ENCODE data around the gene DTNB. TPM values are rescaled to one million over a fixed set of nuclear protein-coding genes. Genes with fewer than 3 reads are reported as not detected.
A peak's percentile ranks its signal among the peaks of the same experiment; 100 is the strongest.
"Not testable (repeated sequence)": the region's sequence is repeated elsewhere in the genome, so short reads cannot be mapped to it uniquely, and the experiment has no call there.

DTNB gene
- polyA plus RNA-seq, 1 experiment = 12.5 TPM

DNA sequence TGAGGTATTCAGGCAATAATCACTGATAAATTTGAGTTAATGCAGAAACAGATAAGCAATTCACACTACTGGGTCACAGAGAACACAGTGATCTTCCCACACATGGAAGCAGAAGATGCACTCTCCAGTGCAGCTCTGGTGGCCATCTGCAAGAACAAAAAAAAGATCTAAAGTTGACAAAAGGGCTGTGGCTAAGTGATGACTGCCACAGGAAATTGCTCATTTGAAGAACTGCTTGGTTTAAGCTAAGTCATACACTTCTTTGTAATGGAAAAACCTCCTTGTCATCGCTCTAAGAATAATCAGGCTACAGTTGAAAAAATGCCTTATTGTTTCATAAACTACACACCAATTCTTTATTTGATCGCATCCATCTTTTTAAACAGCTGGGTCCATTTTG lies 115.1 kb downstream of the DTNB start:
- no peak overlapping the region for H3K4me3 ChIP-seq (ENCODE audit: low read depth, low read length)
- H3K27me3 ChIP-seq (ENCODE audit: control insufficient read depth, insufficient read depth, low read length) = no peaks in the 10 kb centered on the region
- ChIA-PET CTCF (interaction anchor here (1.1 to 3.2 kb wide), 2 partner anchors 9 to 196 kb away, joined by 3 to 10 read pairs; no protein-coding TSS in a partner anchor), POLR2A (interaction anchor here (0.5 kb wide), 1 partner anchor 729 kb away, joined by 8 read pairs; no protein-coding TSS in a partner anchor)
- TF ChIP-seq, protein P1, sequence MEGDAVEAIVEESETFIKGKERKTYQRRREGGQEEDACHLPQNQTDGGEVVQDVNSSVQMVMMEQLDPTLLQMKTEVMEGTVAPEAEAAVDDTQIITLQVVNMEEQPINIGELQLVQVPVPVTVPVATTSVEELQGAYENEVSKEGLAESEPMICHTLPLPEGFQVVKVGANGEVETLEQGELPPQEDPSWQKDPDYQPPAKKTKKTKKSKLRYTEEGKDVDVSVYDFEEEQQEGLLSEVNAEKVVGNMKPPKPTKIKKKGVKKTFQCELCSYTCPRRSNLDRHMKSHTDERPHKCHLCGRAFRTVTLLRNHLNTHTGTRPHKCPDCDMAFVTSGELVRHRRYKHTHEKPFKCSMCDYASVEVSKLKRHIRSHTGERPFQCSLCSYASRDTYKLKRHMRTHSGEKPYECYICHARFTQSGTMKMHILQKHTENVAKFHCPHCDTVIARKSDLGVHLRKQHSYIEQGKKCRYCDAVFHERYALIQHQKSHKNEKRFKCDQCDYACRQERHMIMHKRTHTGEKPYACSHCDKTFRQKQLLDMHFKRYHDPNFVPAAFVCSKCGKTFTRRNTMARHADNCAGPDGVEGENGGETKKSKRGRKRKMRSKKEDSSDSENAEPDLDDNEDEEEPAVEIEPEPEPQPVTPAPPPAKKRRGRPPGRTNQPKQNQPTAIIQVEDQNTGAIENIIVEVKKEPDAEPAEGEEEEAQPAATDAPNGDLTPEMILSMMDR (IDR thresholded peaks at IDR 0.05; ENCODE audit: low read depth, low read length) = no peak
- H3K9me3 ChIP-seq (ENCODE audit: control insufficient read depth, insufficient read depth, low read length) = no peaks in the 10 kb centered on the region
- H3K27ac ChIP-seq (ENCODE audit: low read depth, low read length) = no peak overlapping the region
- peak; percentile 7 for DNase-seq (ENCODE audit: low read depth, low spot score)

DNA sequence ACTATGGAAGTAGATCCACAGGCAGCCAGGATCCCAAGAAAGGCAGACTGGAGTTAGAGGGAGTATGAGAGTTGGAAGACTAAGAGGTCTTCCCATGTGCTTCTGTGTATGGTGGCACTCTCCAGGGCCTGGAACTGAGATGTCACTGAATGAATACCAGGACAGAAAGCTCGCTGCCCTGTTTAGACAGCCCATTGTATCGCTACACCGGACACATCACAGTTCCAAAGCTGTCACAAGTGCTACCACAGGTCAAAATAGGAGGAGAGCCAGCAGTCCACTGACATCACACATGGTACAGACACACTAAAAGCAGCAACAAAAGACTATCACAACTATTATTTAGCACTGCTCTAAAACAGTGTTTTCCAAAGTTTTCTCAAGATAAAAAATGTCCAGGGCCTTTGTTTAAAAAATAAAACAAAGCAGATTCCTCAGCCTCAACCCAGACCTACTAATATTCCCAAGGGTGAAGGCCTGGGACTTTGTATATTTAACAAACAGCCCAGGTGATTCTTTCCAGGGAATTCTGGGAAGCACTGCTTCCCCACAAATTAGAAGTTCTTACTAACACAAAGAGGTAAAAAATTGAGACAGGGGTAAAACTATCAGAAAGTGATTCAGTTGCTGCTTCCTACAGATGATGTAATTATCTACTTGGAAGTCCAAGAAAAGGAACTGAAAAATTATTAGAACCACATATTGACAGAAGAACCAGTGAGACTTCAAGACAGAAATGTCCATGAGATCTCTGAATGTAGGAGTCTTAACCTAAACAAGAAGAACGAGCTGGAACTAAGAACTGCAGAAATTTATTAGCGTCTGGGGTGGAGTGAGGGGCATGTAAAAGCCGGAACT lies 116.0 kb downstream of the DTNB start:
- no peaks in the 10 kb centered on the region for H3K9me3 ChIP-seq (ENCODE audit: control insufficient read depth, insufficient read depth, low read length)
- no peak overlapping the region for H3K27ac ChIP-seq (ENCODE audit: low read depth, low read length)
- no peaks in the 10 kb centered on the region for H3K27me3 ChIP-seq (ENCODE audit: control insufficient read depth, insufficient read depth, low read length)
- POLR2A ChIA-PET = no interaction called here
- no peak overlapping the region for H3K4me3 ChIP-seq (ENCODE audit: low read depth, low read length)
- TF ChIP-seq, protein P1 (IDR thresholded peaks at IDR 0.05; ENCODE audit: low read depth, low read length) = no peak
- DNase-seq (ENCODE audit: low read depth, low spot score) = no peak
- CTCF ChIA-PET = interaction anchor here (1.1 to 3.2 kb wide), 2 partner anchors 9 to 195 kb away, joined by 3 to 10 read pairs; no protein-coding TSS in a partner anchor

DNA sequence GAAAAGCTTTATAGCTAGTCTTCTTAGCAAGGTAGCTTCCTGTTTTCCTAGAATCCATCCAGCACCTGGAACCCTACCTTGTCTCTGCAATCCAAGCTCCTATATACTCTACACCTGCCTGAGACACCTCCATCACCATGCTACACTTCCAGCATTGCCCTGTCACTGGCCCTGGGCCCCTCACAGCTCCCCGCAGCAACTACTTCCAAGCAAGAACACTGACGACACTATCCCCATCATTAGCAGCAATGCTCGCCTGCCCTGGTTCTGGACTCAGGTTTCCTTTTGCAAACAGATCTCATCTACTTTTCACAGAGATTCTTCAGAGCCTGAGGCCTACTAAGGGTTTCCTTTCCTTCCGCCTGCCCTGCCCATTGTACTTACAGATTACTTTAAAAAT lies 121.1 kb downstream of the DTNB start:
- POLR2A ChIA-PET = no interaction called here
- TF ChIP-seq, protein P1 (IDR thresholded peaks at IDR 0.05; ENCODE audit: low read depth, low read length) = no peak
- CTCF ChIA-PET = interaction anchor here (1.0 kb wide), 1 partner anchor 113 kb away, joined by 3 read pairs; no protein-coding TSS in a partner anchor
- Histone ChIP-seq H3K27me3 (ENCODE audit: control insufficient read depth, insufficient read depth, low read length) (no peaks in the 10 kb centered on the region), H3K4me3 (ENCODE audit: low read depth, low read length) (no peak overlapping the region), H3K27ac (ENCODE audit: low read depth, low read length) (no peak overlapping the region), H3K9me3 (ENCODE audit: control insufficient read depth, insufficient read depth, low read length) (no peaks in the 10 kb centered on the region)
- DNase-seq (ENCODE audit: low read depth, low spot score) = no peak

DNA sequence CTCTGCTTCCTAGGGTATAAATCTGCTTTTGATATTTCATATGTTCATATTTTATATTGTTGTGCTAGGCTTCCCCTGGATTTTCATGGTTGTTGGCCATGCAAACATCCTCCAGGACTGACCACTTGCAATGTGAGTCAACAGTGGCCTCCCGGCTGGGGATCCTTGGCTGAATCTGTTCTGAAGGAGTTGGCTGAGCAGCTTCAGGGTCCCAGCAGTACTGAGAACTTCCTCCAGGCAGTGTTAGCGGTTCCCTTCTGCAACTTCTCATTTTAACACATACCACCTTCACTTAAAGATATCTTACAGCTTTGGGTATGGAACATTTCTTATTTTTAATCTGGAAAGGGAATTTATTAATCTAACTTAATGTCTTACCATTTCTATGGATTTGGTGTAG lies 122.1 kb downstream of the DTNB start:
- Histone ChIP-seq H3K4me3 (ENCODE audit: low read depth, low read length) (no peak overlapping the region), H3K27me3 (ENCODE audit: control insufficient read depth, insufficient read depth, low read length) (no peaks in the 10 kb centered on the region), H3K9me3 (ENCODE audit: control insufficient read depth, insufficient read depth, low read length) (no peaks in the 10 kb centered on the region), H3K27ac (ENCODE audit: low read depth, low read length) (no peak overlapping the region)
- DNase-seq (ENCODE audit: low read depth, low spot score) = no peak
- POLR2A ChIA-PET = no interaction called here
- TF ChIP-seq, protein P1 (IDR thresholded peaks at IDR 0.05; ENCODE audit: low read depth, low read length) = no peak
- CTCF ChIA-PET = interaction anchor here (1.5 kb wide), 1 partner anchor 189 kb away, joined by 4 read pairs; no protein-coding TSS in a partner anchor

DNA sequence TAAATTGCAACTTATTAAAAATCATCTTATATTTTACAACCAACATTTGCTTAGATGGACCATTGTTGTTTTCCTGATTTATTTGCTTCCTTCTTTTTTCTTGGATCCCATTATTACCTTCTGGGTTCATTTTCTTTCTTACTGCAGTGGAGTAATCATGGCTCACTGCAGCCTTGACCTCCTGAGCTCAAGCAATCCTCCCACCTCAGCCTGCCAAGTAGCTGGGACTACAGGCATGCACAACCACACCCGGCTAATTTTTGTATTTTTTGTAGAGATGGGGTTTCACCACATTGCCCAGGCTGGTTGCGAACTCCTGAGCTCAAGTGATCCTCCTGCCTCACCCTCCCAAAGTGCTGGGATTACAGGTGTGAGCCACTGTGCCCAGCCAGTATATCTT lies 123.8 kb downstream of the DTNB start:
- H3K9me3 ChIP-seq (ENCODE audit: control insufficient read depth, insufficient read depth, low read length); H3K4me3 ChIP-seq (ENCODE audit: low read depth, low read length); H3K27me3 ChIP-seq (ENCODE audit: control insufficient read depth, insufficient read depth, low read length); CTCF ChIA-PET; DNase-seq (ENCODE audit: low read depth, low spot score); POLR2A ChIA-PET; H3K27ac ChIP-seq (ENCODE audit: low read depth, low read length): not testable (repeated sequence)

Measured in AG04450 (cell line).